ENCODE measurements around the gene MMP14.

DNA sequence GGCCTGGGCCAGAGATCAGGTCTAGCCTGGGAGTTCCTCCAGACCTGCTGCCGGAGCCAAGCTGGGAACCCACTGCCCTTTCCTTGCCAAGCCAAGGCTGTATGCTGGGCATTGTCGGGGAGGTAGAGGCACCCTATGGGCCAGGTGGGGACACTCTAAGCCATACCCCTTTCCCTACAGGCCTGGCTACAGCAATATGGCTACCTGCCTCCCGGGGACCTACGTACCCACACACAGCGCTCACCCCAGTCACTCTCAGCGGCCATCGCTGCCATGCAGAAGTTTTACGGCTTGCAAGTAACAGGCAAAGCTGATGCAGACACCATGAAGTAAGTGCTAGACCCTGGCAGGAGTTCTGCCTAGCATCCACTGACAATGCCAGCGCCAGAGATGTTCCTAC is 4.9 kb downstream of the MMP14 start:
- TF ChIP-seq, protein P1, sequence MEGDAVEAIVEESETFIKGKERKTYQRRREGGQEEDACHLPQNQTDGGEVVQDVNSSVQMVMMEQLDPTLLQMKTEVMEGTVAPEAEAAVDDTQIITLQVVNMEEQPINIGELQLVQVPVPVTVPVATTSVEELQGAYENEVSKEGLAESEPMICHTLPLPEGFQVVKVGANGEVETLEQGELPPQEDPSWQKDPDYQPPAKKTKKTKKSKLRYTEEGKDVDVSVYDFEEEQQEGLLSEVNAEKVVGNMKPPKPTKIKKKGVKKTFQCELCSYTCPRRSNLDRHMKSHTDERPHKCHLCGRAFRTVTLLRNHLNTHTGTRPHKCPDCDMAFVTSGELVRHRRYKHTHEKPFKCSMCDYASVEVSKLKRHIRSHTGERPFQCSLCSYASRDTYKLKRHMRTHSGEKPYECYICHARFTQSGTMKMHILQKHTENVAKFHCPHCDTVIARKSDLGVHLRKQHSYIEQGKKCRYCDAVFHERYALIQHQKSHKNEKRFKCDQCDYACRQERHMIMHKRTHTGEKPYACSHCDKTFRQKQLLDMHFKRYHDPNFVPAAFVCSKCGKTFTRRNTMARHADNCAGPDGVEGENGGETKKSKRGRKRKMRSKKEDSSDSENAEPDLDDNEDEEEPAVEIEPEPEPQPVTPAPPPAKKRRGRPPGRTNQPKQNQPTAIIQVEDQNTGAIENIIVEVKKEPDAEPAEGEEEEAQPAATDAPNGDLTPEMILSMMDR (IDR thresholded peaks at IDR 0.05) = no peak
- no peak for TF ChIP-seq POLR2A (IDR thresholded peaks at IDR 0.05)

All from adrenal gland (tissue), 5 donors.